ENCODE measurements around the gene MEIOB.
"Not testable (repeated sequence)": the region's sequence is repeated elsewhere in the genome, so short reads cannot be mapped to it uniquely, and the experiment has no call there.

DNA sequence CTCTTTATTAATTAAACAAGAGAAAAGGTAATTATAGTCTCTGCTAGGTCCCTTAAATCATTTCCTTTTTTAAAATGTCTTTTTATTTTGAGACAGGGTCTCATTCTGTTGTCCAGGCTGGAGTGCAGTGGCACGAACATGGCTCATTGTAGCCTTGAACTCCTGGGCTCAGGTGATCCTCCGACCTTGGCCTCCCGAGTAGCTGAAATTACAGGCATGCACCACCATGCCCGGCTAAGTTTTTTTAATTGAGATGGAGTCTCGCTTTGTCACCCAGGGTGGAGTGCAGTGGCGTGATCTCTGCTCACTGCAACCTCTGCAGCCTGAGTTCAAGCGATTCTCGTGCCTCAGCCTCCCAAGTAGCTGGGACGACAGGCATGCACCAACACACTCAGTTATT lies 9.2 kb upstream of the MEIOB start:
- TF ChIP-seq, protein P1, sequence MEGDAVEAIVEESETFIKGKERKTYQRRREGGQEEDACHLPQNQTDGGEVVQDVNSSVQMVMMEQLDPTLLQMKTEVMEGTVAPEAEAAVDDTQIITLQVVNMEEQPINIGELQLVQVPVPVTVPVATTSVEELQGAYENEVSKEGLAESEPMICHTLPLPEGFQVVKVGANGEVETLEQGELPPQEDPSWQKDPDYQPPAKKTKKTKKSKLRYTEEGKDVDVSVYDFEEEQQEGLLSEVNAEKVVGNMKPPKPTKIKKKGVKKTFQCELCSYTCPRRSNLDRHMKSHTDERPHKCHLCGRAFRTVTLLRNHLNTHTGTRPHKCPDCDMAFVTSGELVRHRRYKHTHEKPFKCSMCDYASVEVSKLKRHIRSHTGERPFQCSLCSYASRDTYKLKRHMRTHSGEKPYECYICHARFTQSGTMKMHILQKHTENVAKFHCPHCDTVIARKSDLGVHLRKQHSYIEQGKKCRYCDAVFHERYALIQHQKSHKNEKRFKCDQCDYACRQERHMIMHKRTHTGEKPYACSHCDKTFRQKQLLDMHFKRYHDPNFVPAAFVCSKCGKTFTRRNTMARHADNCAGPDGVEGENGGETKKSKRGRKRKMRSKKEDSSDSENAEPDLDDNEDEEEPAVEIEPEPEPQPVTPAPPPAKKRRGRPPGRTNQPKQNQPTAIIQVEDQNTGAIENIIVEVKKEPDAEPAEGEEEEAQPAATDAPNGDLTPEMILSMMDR (conservative IDR thresholded peaks at IDR 0.05; ENCODE audit: low read depth, low read length), result not testable (repeated sequence)
- not testable (repeated sequence) for TF ChIP-seq EZH2 (IDR thresholded peaks at IDR 0.05; ENCODE audit: borderline replicate concordance, low read depth, low read length, poor library complexity, severe bottlenecking)
